ENCODE data around the gene DHX58. TPM values are rescaled to one million over a fixed set of nuclear protein-coding genes. Genes with fewer than 3 reads are reported as not detected.
"Not testable (repeated sequence)": the region's sequence is repeated elsewhere in the genome, so short reads cannot be mapped to it uniquely, and the experiment has no call there.

Gene DHX58
- 9.3 and 15.5 TPM in 2 replicates for total RNA-seq

DNA sequence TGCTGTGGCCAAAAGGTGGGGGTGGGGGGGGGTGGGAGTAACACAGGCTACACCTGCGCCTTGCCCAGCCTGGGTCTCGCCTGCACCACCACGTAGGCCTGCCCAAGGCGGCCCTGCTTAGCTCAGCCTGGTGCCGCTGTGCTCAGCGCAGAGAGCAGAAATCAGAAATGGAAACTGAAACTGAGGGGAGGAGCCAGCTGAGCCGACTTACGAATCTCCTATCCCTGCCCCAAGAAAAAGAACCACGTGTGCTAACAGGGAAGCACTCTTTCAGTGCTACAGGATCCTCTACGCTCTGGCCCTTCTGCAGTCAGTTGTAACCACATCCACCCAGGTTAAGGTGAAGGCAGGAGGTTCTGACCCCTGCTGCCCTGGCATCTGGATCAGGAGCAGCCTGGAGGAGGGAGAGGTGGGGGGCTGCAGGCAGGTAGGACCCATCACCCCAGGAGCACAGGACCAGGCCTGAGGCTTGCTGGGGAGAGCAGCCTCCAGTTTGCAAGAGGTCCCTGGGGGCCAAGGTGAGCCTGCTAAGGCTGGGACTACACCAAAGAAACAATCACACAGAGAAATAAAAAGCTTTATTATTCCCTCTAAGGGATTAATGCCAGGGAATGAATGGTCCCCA, at the start of gene DHX58:
DHX58 (minus strand) TSS at position 163 of the 625 bp plus-strand sequence. CDS start 822 bp downstream, outside the sequence.
- peak; percentile 86 for DNase-seq (ENCODE audit: low read depth)

DNA sequence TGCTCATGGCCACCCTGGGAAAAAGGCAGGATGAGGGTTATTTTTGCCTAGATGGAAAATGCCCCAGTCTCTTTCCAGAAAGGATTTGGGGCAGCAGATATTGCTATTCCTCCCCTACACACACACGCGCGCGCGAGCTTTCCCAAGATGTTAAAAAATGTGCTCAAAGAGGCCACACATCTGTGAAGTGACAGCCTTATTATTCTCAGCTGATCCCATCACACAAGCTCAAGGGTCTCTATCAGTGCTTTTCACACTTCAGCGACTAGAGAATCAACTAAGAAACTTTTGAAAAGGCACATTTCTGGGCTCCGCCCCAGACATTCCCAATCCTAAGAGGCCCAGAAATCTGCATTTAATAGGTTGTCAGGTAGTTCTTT, 48.0 kb upstream of the DHX58 start:
- no peak for DNase-seq (ENCODE audit: low read depth)

DNA sequence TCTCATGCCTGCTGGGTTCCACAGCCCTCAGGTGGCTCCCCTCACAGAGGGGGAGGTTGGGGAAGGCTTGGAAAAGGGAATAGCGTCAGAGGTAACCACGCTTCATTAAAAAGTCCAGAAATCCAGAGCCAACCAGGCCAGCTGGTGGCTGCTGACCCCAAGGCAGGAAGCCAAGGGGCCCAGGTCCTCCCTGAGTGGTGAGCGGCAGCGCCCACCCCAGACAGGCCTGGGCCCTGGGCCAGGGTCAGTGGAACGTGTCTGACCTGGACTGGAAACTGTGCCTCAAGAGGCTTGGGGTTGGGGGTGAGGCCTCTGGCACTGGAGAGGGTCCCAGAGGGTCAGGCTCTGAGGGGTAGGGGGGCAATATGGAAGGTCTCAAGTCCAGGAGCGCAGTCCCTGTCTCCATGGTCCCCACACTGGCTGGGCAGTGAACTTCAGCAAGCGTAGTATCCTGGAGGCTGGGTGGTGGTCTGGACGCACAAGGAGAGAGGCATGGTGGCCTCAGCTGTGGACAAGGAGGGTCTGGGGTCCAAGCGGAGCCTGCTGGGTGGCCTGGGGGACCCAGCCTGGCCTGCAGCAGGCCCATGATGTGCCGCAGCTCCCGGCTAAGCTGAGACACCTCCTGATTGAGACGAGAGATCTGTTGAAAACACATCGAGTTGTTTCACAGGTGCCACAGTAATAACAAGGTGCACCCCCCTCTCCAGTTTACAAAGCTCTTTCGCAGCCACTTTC, 47.4 kb upstream of the DHX58 start:
- no peak for DNase-seq (ENCODE audit: low read depth)

DNA sequence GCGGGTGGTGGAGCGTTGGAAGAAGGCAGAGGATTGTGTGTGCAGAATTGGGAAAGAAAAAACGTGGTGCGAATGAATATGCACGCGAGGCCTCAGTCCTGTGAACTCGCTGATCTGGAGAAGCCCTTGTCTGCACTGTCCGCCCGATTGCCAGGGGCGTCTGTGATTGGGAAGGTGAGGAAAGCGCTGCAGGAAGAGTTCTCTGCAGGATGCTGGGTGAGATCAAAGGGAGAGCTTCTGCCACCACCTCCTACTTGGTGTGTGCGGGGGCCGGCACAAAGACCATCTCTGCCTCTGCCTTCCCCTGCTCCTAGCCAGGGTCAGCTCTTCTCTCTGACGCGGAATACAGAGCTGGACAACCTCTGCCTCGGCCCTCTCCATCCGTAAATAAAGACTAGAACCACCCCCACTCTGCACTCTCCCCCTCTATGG, 43.1 kb upstream of the DHX58 start:
- no peak for DNase-seq (ENCODE audit: low read depth)

DNA sequence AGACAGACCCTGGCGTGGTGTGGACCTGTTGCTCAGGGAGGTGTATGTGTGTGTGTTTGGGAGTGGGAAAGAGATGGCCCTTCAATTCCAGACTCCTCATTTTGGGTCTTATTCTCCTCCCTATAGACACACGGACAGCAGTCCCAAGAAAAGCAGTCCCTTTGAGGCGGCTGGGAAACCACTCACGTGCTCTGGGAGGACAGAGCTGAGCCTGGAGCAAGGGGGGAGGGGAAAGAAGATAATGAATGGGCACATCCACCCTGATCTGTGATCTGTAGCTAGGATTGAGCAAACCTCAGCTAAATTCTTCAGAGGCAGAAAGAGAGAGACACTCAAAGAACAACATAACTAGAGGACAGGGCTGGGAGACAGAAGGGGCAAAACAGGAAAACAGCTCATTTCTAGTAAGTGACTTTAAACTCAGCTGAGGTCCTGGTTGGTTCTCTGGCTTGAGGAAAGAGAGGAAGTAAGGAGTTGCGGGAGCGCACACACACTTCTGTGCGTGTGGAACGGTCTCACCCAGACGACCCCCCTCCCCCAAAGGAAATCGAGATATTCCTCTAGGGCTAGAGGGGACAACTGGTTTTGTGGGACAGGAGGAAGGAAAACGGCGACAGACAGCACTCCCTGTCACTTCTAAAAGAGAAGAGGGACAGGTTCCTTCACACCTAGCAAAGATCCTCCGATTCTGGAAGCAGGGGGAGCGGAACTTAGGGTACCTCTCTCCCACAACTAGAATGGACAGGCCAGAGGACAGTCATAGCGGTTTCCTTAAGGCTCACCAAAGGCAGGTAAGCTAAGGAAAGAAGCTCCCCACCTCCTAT, 41.6 kb upstream of the DHX58 start:
- no peak for DNase-seq (ENCODE audit: low read depth)

- DNase-seq (ENCODE audit: low read depth), result no peak
These were observed 34.5 kb upstream of the DHX58 start for GRCh38 chr17:42146911-42147607.

GRCh38 chr17:42143138-42143537, 30.6 kb upstream of the DHX58 start:
- peak; percentile 46 for DNase-seq (ENCODE audit: low read depth)

- peak; percentile 11 for DNase-seq (ENCODE audit: low read depth)
These were observed 29.9 kb upstream of the DHX58 start for GRCh38 chr17:42142371-42142896.

GRCh38 chr17:42141382-42141781, 28.9 kb upstream of the DHX58 start:
- DNase-seq (ENCODE audit: low read depth), result no peak

GRCh38 chr17:42140690-42141089, 28.2 kb upstream of the DHX58 start:
- DNase-seq (ENCODE audit: low read depth), result not testable (repeated sequence)

GRCh38 chr17:42138749-42139492, 26.4 kb upstream of the DHX58 start:
- DNase-seq (ENCODE audit: low read depth), result no peak

GRCh38 chr17:42136654-42137051, 24.1 kb upstream of the DHX58 start:
- DNase-seq (ENCODE audit: low read depth), result no peak

GRCh38 chr17:42135664-42136653, 23.4 kb upstream of the DHX58 start:
- DNase-seq (ENCODE audit: low read depth), result peak; percentile 88

DNA sequence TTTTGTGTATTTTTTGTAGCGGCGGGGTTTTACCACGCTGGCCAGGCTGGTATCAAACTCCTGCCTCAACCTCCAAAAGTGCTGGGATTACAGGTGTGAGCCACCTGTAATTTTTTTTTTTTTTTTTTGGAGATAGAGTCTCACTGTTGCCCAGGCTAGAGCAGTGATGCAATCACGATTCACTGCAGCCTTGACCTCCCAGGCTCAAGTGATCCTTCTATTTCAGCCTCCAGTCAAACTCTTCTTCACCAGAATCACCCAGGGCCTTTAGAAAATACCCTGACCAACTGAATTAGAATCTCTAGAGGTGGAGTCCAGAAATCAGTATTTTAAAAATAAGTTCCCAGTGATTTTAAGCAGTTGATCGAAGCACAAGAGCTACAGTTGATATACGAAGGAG, 22.6 kb upstream of the DHX58 start:
- DNase-seq (ENCODE audit: low read depth), result no peak

DNA sequence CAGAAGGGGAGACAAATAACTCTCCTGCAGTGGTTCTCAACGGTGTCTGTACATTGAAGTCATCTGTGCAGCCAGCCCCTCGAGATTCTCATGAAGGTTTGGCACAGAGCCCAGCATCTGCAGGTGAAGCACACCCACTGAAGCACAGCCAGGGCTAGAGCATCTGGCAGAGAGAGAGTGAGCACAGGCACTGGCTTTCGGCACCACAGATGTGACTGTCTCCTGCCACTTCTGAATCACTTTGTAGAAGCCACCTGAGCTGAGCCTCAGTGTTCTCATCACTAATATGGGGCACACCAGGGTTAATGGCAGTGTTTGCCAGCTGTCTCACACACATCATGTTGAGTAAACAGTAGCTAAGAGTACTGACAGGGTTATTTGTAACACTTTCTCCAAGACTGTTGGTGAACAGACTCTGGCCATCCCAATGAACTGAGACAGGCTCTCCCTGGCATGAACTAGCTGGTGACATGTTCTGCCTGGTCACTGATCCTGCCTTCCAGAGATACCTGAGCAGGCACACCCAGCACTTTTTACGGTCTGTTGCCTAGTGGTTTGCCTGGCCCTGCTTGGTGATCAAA, 21.0 kb upstream of the DHX58 start:
- DNase-seq (ENCODE audit: low read depth), result peak; percentile 69

GRCh38 chr17:42132941-42133340, 20.4 kb upstream of the DHX58 start:
- peak; percentile 95 for DNase-seq (ENCODE audit: low read depth)

DNA sequence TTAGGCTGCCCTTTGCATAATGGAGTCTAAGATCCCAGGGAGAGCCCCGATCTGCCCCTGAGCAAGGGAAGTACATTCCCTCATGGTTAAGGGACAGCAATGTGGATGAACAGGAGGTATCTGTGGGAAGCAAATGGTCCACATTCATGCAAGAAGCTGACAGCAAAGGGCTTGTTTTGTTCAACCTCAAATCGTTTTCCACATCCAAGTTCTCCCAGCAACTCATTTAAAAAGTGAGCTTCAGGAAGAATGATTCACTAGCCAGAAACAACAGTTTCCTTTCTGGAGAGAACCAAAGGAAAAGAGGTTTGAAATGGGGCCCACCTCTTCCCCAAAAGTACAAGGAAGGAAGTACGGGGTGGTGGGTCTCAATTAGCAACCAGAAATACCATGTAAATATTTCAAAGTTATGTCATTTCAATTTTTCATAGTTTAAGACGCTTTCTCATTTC, 19.5 kb upstream of the DHX58 start:
- peak; percentile 59 for DNase-seq (ENCODE audit: low read depth)

GRCh38 chr17:42131232-42131631, 18.7 kb upstream of the DHX58 start:
- no peak for DNase-seq (ENCODE audit: low read depth)

- DNase-seq (ENCODE audit: low read depth), result no peak
These were observed 17.9 kb upstream of the DHX58 start for GRCh38 chr17:42130310-42130936.
